NCI-H82 treated with DMSO at 0.1 percent for 48 hours (cell line): ENCODE measurements around the gene SNU13.
"Not testable (repeated sequence)": the region's sequence is repeated elsewhere in the genome, so short reads cannot be mapped to it uniquely, and the experiment has no call there.

Experiments used
- DNase-seq: peaks from one replicate; lab custom pipeline; 2025; ENCODE audit not compliant: unreplicated experiment; lab: John Stamatoyannopoulos, UW

SNU13 gene

GRCh38 chr22:41688365-41689211 is at the start of gene SNU13:
SNU13 (minus strand) TSS chr22:41688867; CDS start chr22:41688796, 71 bp downstream.
- peak; percentile 13 for DNase-seq

GRCh38 chr22:41733241-41733640 is 44.6 kb upstream of the SNU13 start:
- DNase-seq, result not testable (repeated sequence)

- no peak for DNase-seq
These were observed 43.6 kb upstream of the SNU13 start for GRCh38 chr22:41732096-41732772.

GRCh38 chr22:41731609-41732008 is 42.9 kb upstream of the SNU13 start:
- no peak for DNase-seq

- no peak for DNase-seq
These were observed 36.9 kb upstream of the SNU13 start for GRCh38 chr22:41725510-41726110.

- peak; percentile 7 for DNase-seq
These were observed 33.8 kb upstream of the SNU13 start for GRCh38 chr22:41722496-41722895.

GRCh38 chr22:41713004-41713403 is 24.3 kb upstream of the SNU13 start:
- no peak for DNase-seq

- no peak for DNase-seq
These were observed 20.7 kb upstream of the SNU13 start for GRCh38 chr22:41709341-41709740.

- DNase-seq, result no peak
These were observed 14.1 kb upstream of the SNU13 start for GRCh38 chr22:41702763-41703162.

GRCh38 chr22:41700108-41700364 is 11.4 kb upstream of the SNU13 start:
- no peak for DNase-seq

GRCh38 chr22:41699264-41700107 is 10.8 kb upstream of the SNU13 start, which contains the start of gene MEI1:
MEI1 (plus strand) TSS chr22:41699503; CDS start chr22:41699539, 36 bp downstream.
- no peak for DNase-seq

- DNase-seq, result peak; percentile 64
These were observed 8.6 kb upstream of the SNU13 start for GRCh38 chr22:41697126-41697775.

GRCh38 chr22:41696703-41697102 is 8.0 kb upstream of the SNU13 start:
- DNase-seq, result no peak

GRCh38 chr22:41695211-41695610 is 6.5 kb upstream of the SNU13 start:
- no peak for DNase-seq

- no peak for DNase-seq
These were observed 1.8 kb upstream of the SNU13 start for GRCh38 chr22:41690476-41690875.

GRCh38 chr22:41687901-41688364 is 734 bp downstream of the SNU13 start:
- no peak for DNase-seq

- not testable (repeated sequence) for DNase-seq
These were observed 1.8 kb downstream of the SNU13 start for GRCh38 chr22:41686890-41687289.

GRCh38 chr22:41684194-41684593 is 4.5 kb downstream of the SNU13 start:
- no peak for DNase-seq

- no peak for DNase-seq
These were observed 5.1 kb downstream of the SNU13 start for GRCh38 chr22:41683616-41684015.

GRCh38 chr22:41683052-41683451 is 5.6 kb downstream of the SNU13 start:
- DNase-seq, result no peak
